ENCODE results near the gene CNTNAP2.

GRCh38 chr7:147240468-147240867, 1123.9 kb downstream of the CNTNAP2 start:
- TF ChIP-seq POLR2A (IDR thresholded peaks at IDR 0.05): no peak
- TF ChIP-seq, protein P1, sequence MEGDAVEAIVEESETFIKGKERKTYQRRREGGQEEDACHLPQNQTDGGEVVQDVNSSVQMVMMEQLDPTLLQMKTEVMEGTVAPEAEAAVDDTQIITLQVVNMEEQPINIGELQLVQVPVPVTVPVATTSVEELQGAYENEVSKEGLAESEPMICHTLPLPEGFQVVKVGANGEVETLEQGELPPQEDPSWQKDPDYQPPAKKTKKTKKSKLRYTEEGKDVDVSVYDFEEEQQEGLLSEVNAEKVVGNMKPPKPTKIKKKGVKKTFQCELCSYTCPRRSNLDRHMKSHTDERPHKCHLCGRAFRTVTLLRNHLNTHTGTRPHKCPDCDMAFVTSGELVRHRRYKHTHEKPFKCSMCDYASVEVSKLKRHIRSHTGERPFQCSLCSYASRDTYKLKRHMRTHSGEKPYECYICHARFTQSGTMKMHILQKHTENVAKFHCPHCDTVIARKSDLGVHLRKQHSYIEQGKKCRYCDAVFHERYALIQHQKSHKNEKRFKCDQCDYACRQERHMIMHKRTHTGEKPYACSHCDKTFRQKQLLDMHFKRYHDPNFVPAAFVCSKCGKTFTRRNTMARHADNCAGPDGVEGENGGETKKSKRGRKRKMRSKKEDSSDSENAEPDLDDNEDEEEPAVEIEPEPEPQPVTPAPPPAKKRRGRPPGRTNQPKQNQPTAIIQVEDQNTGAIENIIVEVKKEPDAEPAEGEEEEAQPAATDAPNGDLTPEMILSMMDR (IDR thresholded peaks at IDR 0.05): no peak

Measured in testis (tissue), 2 donors.